ENCODE measurements around the gene MCF2L.

GRCh38 chr13:113066746-113067145 is 97.7 kb downstream of the MCF2L start:
- TF ChIP-seq CTCF (IDR thresholded peaks at IDR 0.05) (no peak), EP300 (IDR thresholded peaks at IDR 0.05) (no peak)
